BLaER1 treated with 17β-estradiol and CSF1 and Interleukin-3, amounts not matched to agents 10 nM and 100 nM (cell line): Measurements from ENCODE around the gene OPCML.

Experiments used
- H3K27ac ChIP-seq, 11 experiments: shearing (Covaris generic); formaldehyde crosslinking; 2 replicates each; pipeline ENCODE4 v1.8.1; 2022
- H3K27me3 ChIP-seq, 11 experiments: shearing (Covaris generic); formaldehyde crosslinking; 2 replicates each; pipeline ENCODE4 v1.8.1; 2022
- H3K36me3 ChIP-seq, 11 experiments: shearing (Covaris generic); formaldehyde crosslinking; 2 replicates each; pipeline ENCODE4 v1.8.1; 2022
- H3K4me1 ChIP-seq, 10 experiments: shearing (Covaris generic); formaldehyde crosslinking; 2 replicates each; pipeline ENCODE4 v1.8.1; 2022
- H3K4me2 ChIP-seq, 11 experiments: shearing (Covaris generic); formaldehyde crosslinking; 2 replicates each; pipeline ENCODE4 v1.8.1; 2022
- H3K4me3 ChIP-seq, 10 experiments: shearing (Covaris generic); formaldehyde crosslinking; 2 replicates each; pipeline ENCODE4 v1.8.1; 2022
- H3K9ac ChIP-seq, 11 experiments: shearing (Covaris generic); formaldehyde crosslinking; 2 replicates each; pipeline ENCODE4 v1.8.1; 2022
- H3K9me3 ChIP-seq, 11 experiments: shearing (Covaris generic); formaldehyde crosslinking; replicated peaks in 1 of 11; 2 replicates each; pipeline ENCODE4 v1.8.1; 2022
- H4K20me1 ChIP-seq, 11 experiments: shearing (Covaris generic); formaldehyde crosslinking; 2 replicates each; pipeline ENCODE4 v1.8.1; 2022
- Cebpa-rat ChIP-seq, 11 experiments: shearing (Covaris generic); IDR thresholded peaks; 2 replicates each; pipeline ENCODE4 v1.8.1; 2022

Gene OPCML

GRCh38 chr11:132772703-132773545 lies 759.4 kb downstream of the OPCML start:
- Histone ChIP-seq H3K36me3 (no peaks in the 10 kb centered on the region), H3K4me3 (no peak overlapping the region), H3K27ac (no peak overlapping the region), H3K4me2 (peak overlapping the region in 3 of 11 experiments; percentile 4 to 30 (median 24); a peak in 1 of 22 replicates), H3K9ac (no peak overlapping the region), H3K9me3 (0 out of 22 replicates have a peak, but pooled peaks cover 0 to 3% (median 0%) of the 10 kb centered on the region in 11 experiments), H4K20me1 (no peaks in the 10 kb centered on the region), H3K4me1 (peaks cover 0 to 27% (median 7%) of the 10 kb centered on the region in 10 experiments; a peak in 10 of 20 replicates), H3K27me3 (no peaks in the 10 kb centered on the region)
- TF ChIP-seq Cebpa-rat (IDR thresholded peaks at IDR 0.05), result no peak

GRCh38 chr11:132771746-132772145 lies 760.6 kb downstream of the OPCML start:
- peaks cover 0 to 24% (median 7%) of the 10 kb centered on the region in 10 experiments; a peak in 10 of 20 replicates for H3K4me1 ChIP-seq
- H3K9ac ChIP-seq, result no peak overlapping the region
- H3K27me3 ChIP-seq, result no peaks in the 10 kb centered on the region
- no peak overlapping the region for H3K4me3 ChIP-seq
- no peaks in the 10 kb centered on the region for H3K36me3 ChIP-seq
- no peak for TF ChIP-seq Cebpa-rat (IDR thresholded peaks at IDR 0.05)
- H3K9me3 ChIP-seq, result 0 out of 22 replicates have a peak, but pooled peaks cover 0 to 3% (median 0%) of the 10 kb centered on the region in 11 experiments
- H4K20me1 ChIP-seq, result no peaks in the 10 kb centered on the region
- no peak overlapping the region for H3K27ac ChIP-seq
- H3K4me2 ChIP-seq, result no peak overlapping the region

- Histone ChIP-seq H3K4me1 (peaks cover 0 to 16% (median 4%) of the 10 kb centered on the region in 10 experiments; a peak in 10 of 20 replicates), H3K27ac (no peak overlapping the region), H3K27me3 (no peaks in the 10 kb centered on the region), H3K36me3 (no peaks in the 10 kb centered on the region), H3K4me3 (no peak overlapping the region), H3K4me2 (no peak overlapping the region), H3K9ac (no peak overlapping the region), H3K9me3 (no peaks in the 10 kb centered on the region), H4K20me1 (no peaks in the 10 kb centered on the region)
- TF ChIP-seq Cebpa-rat (IDR thresholded peaks at IDR 0.05), result no peak
Observed at GRCh38 chr11:132770829-132771530, 761.3 kb downstream of the OPCML start.

GRCh38 chr11:132763503-132763902 lies 768.8 kb downstream of the OPCML start:
- Histone ChIP-seq H3K36me3 (no peaks in the 10 kb centered on the region), H4K20me1 (no peaks in the 10 kb centered on the region), H3K4me3 (no peak overlapping the region), H3K4me1 (no peaks in the 10 kb centered on the region), H3K27me3 (no peaks in the 10 kb centered on the region), H3K9ac (no peak overlapping the region), H3K27ac (no peak overlapping the region), H3K4me2 (no peak overlapping the region), H3K9me3 (peaks cover 0 to 40% (median 21%) of the 10 kb centered on the region in 11 experiments; a peak in 17 of 22 replicates)
- no peak for TF ChIP-seq Cebpa-rat (IDR thresholded peaks at IDR 0.05)

GRCh38 chr11:132755934-132756333 lies 776.4 kb downstream of the OPCML start:
- no peak overlapping the region for H3K27ac ChIP-seq
- H3K9me3 ChIP-seq, result peaks cover 0 to 48% (median 15%) of the 10 kb centered on the region in 11 experiments; a peak in 17 of 22 replicates
- H4K20me1 ChIP-seq, result no peaks in the 10 kb centered on the region
- no peaks in the 10 kb centered on the region for H3K27me3 ChIP-seq
- H3K36me3 ChIP-seq, result no peaks in the 10 kb centered on the region
- no peak for TF ChIP-seq Cebpa-rat (IDR thresholded peaks at IDR 0.05)
- H3K9ac ChIP-seq, result no peak overlapping the region
- no peak overlapping the region for H3K4me3 ChIP-seq
- peaks cover 0 to 30% (median 11%) of the 10 kb centered on the region in 10 experiments; a peak in 16 of 20 replicates for H3K4me1 ChIP-seq
- H3K4me2 ChIP-seq, result no peak overlapping the region

- Histone ChIP-seq H3K4me1 (peaks cover 0 to 39% (median 13%) of the 10 kb centered on the region in 10 experiments; a peak in 16 of 20 replicates), H3K4me3 (no peak overlapping the region)
- no peak for TF ChIP-seq Cebpa-rat (IDR thresholded peaks at IDR 0.05)
Observed at GRCh38 chr11:132751516-132752250, 780.6 kb downstream of the OPCML start.

GRCh38 chr11:132746305-132746704 lies 786.0 kb downstream of the OPCML start:
- H4K20me1 ChIP-seq, result no peaks in the 10 kb centered on the region
- 0 out of 22 replicates have a peak overlapping the region, but pooled peaks of 1 of the 11 experiments have one; percentile 24 for H3K4me2 ChIP-seq
- no peak overlapping the region for H3K4me3 ChIP-seq
- no peak overlapping the region for H3K9ac ChIP-seq
- no peak for TF ChIP-seq Cebpa-rat (IDR thresholded peaks at IDR 0.05)
- no peaks in the 10 kb centered on the region for H3K36me3 ChIP-seq
- 0 out of 22 replicates have a peak, but pooled peaks cover 0 to 4% (median 0%) of the 10 kb centered on the region in 11 experiments for H3K9me3 ChIP-seq
- H3K27ac ChIP-seq, result no peak overlapping the region
- peaks cover 0 to 21% (median 6%) of the 10 kb centered on the region in 10 experiments; a peak in 12 of 20 replicates for H3K4me1 ChIP-seq
- no peaks in the 10 kb centered on the region for H3K27me3 ChIP-seq

More at GRCh38 chr11:132751516-132752250, 780.6 kb downstream of the OPCML start:
- no peaks in the 10 kb centered on the region for H4K20me1 ChIP-seq
- no peaks in the 10 kb centered on the region for H3K36me3 ChIP-seq
- peak overlapping the region in 5 of 11 experiments; percentile 11 to 62 (median 20); a peak in 5 of 22 replicates for H3K4me2 ChIP-seq
- H3K27ac ChIP-seq, result no peak overlapping the region
- no peak overlapping the region for H3K9ac ChIP-seq
- H3K9me3 ChIP-seq, result peaks cover 0 to 11% (median 0%) of the 10 kb centered on the region in 11 experiments; a peak in 8 of 22 replicates
- no peaks in the 10 kb centered on the region for H3K27me3 ChIP-seq

GRCh38 chr11:132745306-132745705 lies 787.0 kb downstream of the OPCML start:
- Histone ChIP-seq H3K9me3 (0 out of 22 replicates have a peak, but pooled peaks cover 0 to 4% (median 0%) of the 10 kb centered on the region in 11 experiments), H3K36me3 (no peaks in the 10 kb centered on the region), H3K27ac (no peak overlapping the region), H3K9ac (no peak overlapping the region), H4K20me1 (no peaks in the 10 kb centered on the region), H3K4me1 (peaks cover 0 to 21% (median 6%) of the 10 kb centered on the region in 10 experiments; a peak in 12 of 20 replicates), H3K4me2 (peak overlapping the region in 5 of 11 experiments; percentile 1 to 52 (median 34); a peak in 4 of 22 replicates), H3K4me3 (no peak overlapping the region), H3K27me3 (no peaks in the 10 kb centered on the region)
- TF ChIP-seq Cebpa-rat (IDR thresholded peaks at IDR 0.05), result no peak
